Measurements from ENCODE around the gene ADAT1.

- TF ChIP-seq SP1 (IDR thresholded peaks at IDR 0.05) (no peak), SUZ12 (IDR thresholded peaks at IDR 0.05) (no peak), HDGF (IDR thresholded peaks at IDR 0.05; ENCODE audit: borderline replicate concordance) (no peak), FOXK2 (IDR thresholded peaks at IDR 0.05) (no peak), ARNT (IDR thresholded peaks at IDR 0.05) (no peak), FOXM1 (IDR thresholded peaks at IDR 0.05; ENCODE audit: borderline replicate concordance) (no peak), FOXA1 (IDR thresholded peaks at IDR 0.05) (no peak), TARDBP (IDR thresholded peaks at IDR 0.05) (no peak)
- TF ChIP-seq, protein P1, sequence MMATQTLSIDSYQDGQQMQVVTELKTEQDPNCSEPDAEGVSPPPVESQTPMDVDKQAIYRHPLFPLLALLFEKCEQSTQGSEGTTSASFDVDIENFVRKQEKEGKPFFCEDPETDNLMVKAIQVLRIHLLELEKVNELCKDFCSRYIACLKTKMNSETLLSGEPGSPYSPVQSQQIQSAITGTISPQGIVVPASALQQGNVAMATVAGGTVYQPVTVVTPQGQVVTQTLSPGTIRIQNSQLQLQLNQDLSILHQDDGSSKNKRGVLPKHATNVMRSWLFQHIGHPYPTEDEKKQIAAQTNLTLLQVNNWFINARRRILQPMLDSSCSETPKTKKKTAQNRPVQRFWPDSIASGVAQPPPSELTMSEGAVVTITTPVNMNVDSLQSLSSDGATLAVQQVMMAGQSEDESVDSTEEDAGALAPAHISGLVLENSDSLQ (IDR thresholded peaks at IDR 0.05): no peak
Observed at GRCh38 chr16:75558846-75559401, 64.2 kb downstream of the ADAT1 start.

Data from HEK293T (cell line).